A549 (cell line): ENCODE measurements around the gene CYP19A1.

Experiments used
- CTCF ChIP-seq: fragments of >200 bp; sonication (Bioruptor Twin); formaldehyde crosslinking; IDR thresholded peaks from 3 replicates; pipeline ENCODE4 v1.5.1; 2016
- POLR2A ChIP-seq: IDR thresholded peaks from 2 replicates; pipeline ENCODE4 v1.6.1; 2012; ENCODE audit warnings: mild to moderate bottlenecking, low read length

- TF ChIP-seq POLR2A (no peak), CTCF (no peak)
These were observed 166.2 kb downstream of the CYP19A1 start for GRCh38 chr15:51172193-51172592.
